Esophagus (tissue), 2 donors: ENCODE measurements around the gene SGCB. TPM values are rescaled to one million over a fixed set of nuclear protein-coding genes. Genes with fewer than 3 reads are reported as not detected.

ENCODE experiments used
- H3K27ac ChIP-seq, 2 donors: one replicate each; pipeline ENCODE4 v1.5.1; 2013; ENCODE audit warnings: low read depth in 2 of 2, mild to moderate bottlenecking in 2 of 2, inconsistent platforms in 1 of 2, low read length in 1 of 2, moderate library complexity in 1 of 2
- H3K27me3 ChIP-seq, 2 donors: one replicate each; pipeline ENCODE4 v1.6.1; 2013; ENCODE audit warnings: low read length in 2 of 2, control low read depth in 1 of 2, mild to moderate bottlenecking in 1 of 2; ENCODE audit not compliant: insufficient read depth in 2 of 2, control insufficient read depth in 1 of 2
- H3K36me3 ChIP-seq, 2 donors: one replicate each; pipeline ENCODE4 v1.6.1; 2013; ENCODE audit warnings: low read length in 1 of 2; ENCODE audit not compliant: control insufficient read depth in 2 of 2, insufficient read depth in 2 of 2
- H3K4me1 ChIP-seq, 2 donors: one replicate each; pipeline ENCODE4 v1.6.1; 2013; ENCODE audit warnings: low read length in 1 of 2; ENCODE audit not compliant: control insufficient read depth in 2 of 2, insufficient read depth in 2 of 2
- H3K4me3 ChIP-seq, 2 donors: one replicate each; pipeline ENCODE4 v1.5.1; 2013; ENCODE audit warnings: low read length in 2 of 2, mild to moderate bottlenecking in 2 of 2, low read depth in 1 of 2, moderate library complexity in 1 of 2
- H3K9me3 ChIP-seq, 2 donors: one replicate each; pipeline ENCODE4 v1.6.1; 2013; ENCODE audit warnings: mild to moderate bottlenecking in 2 of 2, low read depth in 1 of 2, low read length in 1 of 2, moderate library complexity in 1 of 2; ENCODE audit not compliant: control insufficient read depth in 2 of 2, insufficient read depth in 1 of 2
- WGBS, 2 donors: extraction: QIAGEN DNeasy Blood & Tissue Kit; methylation state at CpG; one replicate each; pipeline ENCODE4 v1.1.7; 2013; 5-methylcytosine and 5-hydroxymethylcytosine counted together
- polyA plus RNA-seq, 2 donors: library from polyadenylated mRNA; stranded (reverse); fragments of 200-250 nt; gene quantifications; one replicate each; pipeline ENCODE4 v1.2.3, GENCODE V29; 2013
- donor health status: healthy with polysubstance abuse.
- donor health status: Bipolar disorder and iron deficiency.

Gene SGCB
- polyA plus RNA-seq, 2 donors, result 2.3 to 5.9 TPM

GRCh38 chr4:52005604-52006273 lies 32.4 kb downstream of the SGCB start:
- Histone ChIP-seq H3K4me3 (no peak overlapping the region), H3K27ac (no peak overlapping the region), H3K27me3 (no peaks in the 10 kb centered on the region), H3K36me3 (no peaks in the 10 kb centered on the region), H3K4me1 (no peaks in the 10 kb centered on the region), H3K9me3 (no peaks in the 10 kb centered on the region)
- WGBS, 2 donors, result 91 to 95% methylated on average over 1 of the region's 2 CpGs

GRCh38 chr4:52004414-52004813 lies 33.7 kb downstream of the SGCB start:
- no peaks in the 10 kb centered on the region for H3K36me3 ChIP-seq
- H3K27ac ChIP-seq, result no peak overlapping the region
- no peak overlapping the region for H3K4me3 ChIP-seq
- no peaks in the 10 kb centered on the region for H3K27me3 ChIP-seq
- H3K9me3 ChIP-seq, result no peaks in the 10 kb centered on the region
- H3K4me1 ChIP-seq, result no peaks in the 10 kb centered on the region

- WGBS, 2 donors, result 75 to 86% methylated on average over 2 of the region's 2 CpGs
- Histone ChIP-seq H3K36me3 (no peaks in the 10 kb centered on the region), H3K4me3 (no peak overlapping the region), H3K9me3 (no peaks in the 10 kb centered on the region), H3K27ac (no peak overlapping the region), H3K27me3 (no peaks in the 10 kb centered on the region), H3K4me1 (no peaks in the 10 kb centered on the region)
Observed at GRCh38 chr4:52001616-52002015, 36.5 kb downstream of the SGCB start.

GRCh38 chr4:51999250-51999649 lies 38.8 kb downstream of the SGCB start:
- no peaks in the 10 kb centered on the region for H3K36me3 ChIP-seq
- 87 to 92% methylated on average over 5 of the region's 5 CpGs for WGBS, 2 donors
- peaks cover 0 to 3% of the 10 kb centered on the region in 2 donors for H3K9me3 ChIP-seq
- no peak overlapping the region for H3K27ac ChIP-seq
- no peak overlapping the region for H3K4me3 ChIP-seq
- H3K27me3 ChIP-seq, result no peaks in the 10 kb centered on the region
- H3K4me1 ChIP-seq, result no peaks in the 10 kb centered on the region

- peaks cover 0 to 3% of the 10 kb centered on the region in 2 donors for H3K9me3 ChIP-seq
- no peak overlapping the region for H3K4me3 ChIP-seq
- H3K4me1 ChIP-seq, result no peaks in the 10 kb centered on the region
- H3K27me3 ChIP-seq, result no peaks in the 10 kb centered on the region
- H3K27ac ChIP-seq, result no peak overlapping the region
- no peaks in the 10 kb centered on the region for H3K36me3 ChIP-seq
Observed at GRCh38 chr4:51998837-51999236, 39.3 kb downstream of the SGCB start.

- Histone ChIP-seq H3K9me3 (peaks cover 0 to 3% of the 10 kb centered on the region in 2 donors), H3K4me1 (no peaks in the 10 kb centered on the region), H3K27me3 (no peaks in the 10 kb centered on the region), H3K27ac (no peak overlapping the region), H3K36me3 (no peaks in the 10 kb centered on the region), H3K4me3 (no peak overlapping the region)
Observed at GRCh38 chr4:51997647-51998046, 40.5 kb downstream of the SGCB start.

GRCh38 chr4:51995647-51996220 lies 42.4 kb downstream of the SGCB start:
- no peak overlapping the region for H3K27ac ChIP-seq
- no peaks in the 10 kb centered on the region for H3K36me3 ChIP-seq
- H3K4me1 ChIP-seq, result no peaks in the 10 kb centered on the region
- peaks cover 0 to 3% of the 10 kb centered on the region in 2 donors for H3K9me3 ChIP-seq
- no peak overlapping the region for H3K4me3 ChIP-seq
- WGBS, 2 donors, result 67 to 70% methylated on average over 20 of the region's 20 CpGs
- H3K27me3 ChIP-seq, result no peaks in the 10 kb centered on the region

Other genes with a start within 250 kb of the SGCB start
- gene DCUN1D4, start 195.1 kb downstream of the SGCB start, polyA plus RNA-seq, result 1 to 10 TPM; 9.2 to 9.7 TPM
- gene LRRC66, start 17.9 kb downstream of the SGCB start, polyA plus RNA-seq, result under 1 TPM; 0.11 to 0.12 TPM
- 1 to 10 TPM; 2.5 to 3.2 TPM for gene SPATA18, start 13.0 kb upstream of the SGCB start, polyA plus RNA-seq